ENCODE results near the gene RNU6-1. TPM values are rescaled to one million over a fixed set of nuclear protein-coding genes. Genes with fewer than 3 reads are reported as not detected.

The RNU6-1 gene
- polyA plus RNA-seq, 3 donors, result not detected

DNA sequence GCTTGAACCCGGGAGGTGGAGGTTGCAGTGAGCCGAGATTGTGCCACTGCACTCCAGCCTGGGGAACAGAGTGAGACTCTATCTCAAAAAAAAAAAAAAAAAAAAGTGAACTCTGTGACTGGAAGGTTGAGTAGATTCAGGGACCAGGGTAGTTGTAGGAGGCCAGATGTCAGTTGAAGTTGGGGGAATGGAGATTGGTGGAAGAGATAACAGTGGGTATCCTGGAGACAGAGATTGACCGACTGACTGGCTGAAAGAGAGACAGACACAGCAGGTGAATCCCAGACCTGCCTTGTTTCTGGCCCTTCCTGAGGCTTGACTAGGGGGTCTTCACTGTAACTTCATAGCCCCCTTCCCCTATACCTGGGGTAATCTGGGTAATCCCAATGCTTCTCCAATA is 22.1 kb upstream of the RNU6-1 start:
- Histone ChIP-seq H3K27me3 (ENCODE audit: control insufficient read depth in 2 of 2, insufficient read depth in 2 of 2, low read length in 2 of 2) (no peaks in the 10 kb centered on the region), H3K4me2 (replicated peaks; ENCODE audit: extremely low read depth, low read length, poor library complexity, severe bottlenecking) (no peak overlapping the region), H3K4me3 (replicated peaks in 1 of 3; ENCODE audit: low read depth in 2 of 3, low read length in 3 of 3) (no peak overlapping the region), H3K36me3 (replicated peaks in 1 of 2; ENCODE audit: control insufficient read depth in 1 of 2, insufficient read depth in 2 of 2, low read length in 2 of 2) (no peaks in the 10 kb centered on the region), H3K9ac (ENCODE audit: insufficient read depth, low read length, poor library complexity, severe bottlenecking) (no peak overlapping the region), H2AFZ (ENCODE audit: insufficient read depth, low read depth, low read length, poor library complexity, severe bottlenecking) (no peak overlapping the region), H3K27ac (ENCODE audit: low read depth in 1 of 2, low read length in 2 of 2) (no peak overlapping the region), H3K4me1 (ENCODE audit: control insufficient read depth in 1 of 2, insufficient read depth in 2 of 2, low read length in 2 of 2) (peaks cover 9 to 12% of the 10 kb centered on the region in 2 donors), H4K20me1 (ENCODE audit: insufficient read depth, low read length) (no peaks in the 10 kb centered on the region), H3K79me2 (ENCODE audit: insufficient read depth, low read length) (no peaks in the 10 kb centered on the region), H3K9me3 (replicated peaks in 1 of 2; ENCODE audit: control insufficient read depth in 1 of 2, insufficient read depth in 1 of 2, low read length in 2 of 2) (no peaks in the 10 kb centered on the region)
- intact Hi-C loops (cut with micrococcal nuclease), result loop anchor here (5.0 to 10.0 kb wide), 3 partner anchors 143 to 295 kb away; no protein-coding TSS in a partner anchor
- TF ChIP-seq, protein P1, sequence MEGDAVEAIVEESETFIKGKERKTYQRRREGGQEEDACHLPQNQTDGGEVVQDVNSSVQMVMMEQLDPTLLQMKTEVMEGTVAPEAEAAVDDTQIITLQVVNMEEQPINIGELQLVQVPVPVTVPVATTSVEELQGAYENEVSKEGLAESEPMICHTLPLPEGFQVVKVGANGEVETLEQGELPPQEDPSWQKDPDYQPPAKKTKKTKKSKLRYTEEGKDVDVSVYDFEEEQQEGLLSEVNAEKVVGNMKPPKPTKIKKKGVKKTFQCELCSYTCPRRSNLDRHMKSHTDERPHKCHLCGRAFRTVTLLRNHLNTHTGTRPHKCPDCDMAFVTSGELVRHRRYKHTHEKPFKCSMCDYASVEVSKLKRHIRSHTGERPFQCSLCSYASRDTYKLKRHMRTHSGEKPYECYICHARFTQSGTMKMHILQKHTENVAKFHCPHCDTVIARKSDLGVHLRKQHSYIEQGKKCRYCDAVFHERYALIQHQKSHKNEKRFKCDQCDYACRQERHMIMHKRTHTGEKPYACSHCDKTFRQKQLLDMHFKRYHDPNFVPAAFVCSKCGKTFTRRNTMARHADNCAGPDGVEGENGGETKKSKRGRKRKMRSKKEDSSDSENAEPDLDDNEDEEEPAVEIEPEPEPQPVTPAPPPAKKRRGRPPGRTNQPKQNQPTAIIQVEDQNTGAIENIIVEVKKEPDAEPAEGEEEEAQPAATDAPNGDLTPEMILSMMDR (IDR thresholded peaks at IDR 0.05), result no peak
- WGBS (ENCODE audit: insufficient coverage), result no CpG with 5 or more reads among the region's 3 CpGs
- no peaks in the 10 kb centered on the region for H3K36me3 Mint-ChIP-seq
- H3K27ac Mint-ChIP-seq, result peak overlapping the region in 1 of 7 donors; percentile 15
- H3K27me3 Mint-ChIP-seq (ENCODE audit: low read depth in 3 of 3), result peaks cover 2 to 10% (median 5%) of the 10 kb centered on the region in 3 donors
- no peak for DNase-seq
- H3K4me3 Mint-ChIP-seq, result no peak overlapping the region
- no peaks in the 10 kb centered on the region for H3K9me3 Mint-ChIP-seq
- peaks cover 8% of the 10 kb centered on the region for H3K4me1 Mint-ChIP-seq

DNA sequence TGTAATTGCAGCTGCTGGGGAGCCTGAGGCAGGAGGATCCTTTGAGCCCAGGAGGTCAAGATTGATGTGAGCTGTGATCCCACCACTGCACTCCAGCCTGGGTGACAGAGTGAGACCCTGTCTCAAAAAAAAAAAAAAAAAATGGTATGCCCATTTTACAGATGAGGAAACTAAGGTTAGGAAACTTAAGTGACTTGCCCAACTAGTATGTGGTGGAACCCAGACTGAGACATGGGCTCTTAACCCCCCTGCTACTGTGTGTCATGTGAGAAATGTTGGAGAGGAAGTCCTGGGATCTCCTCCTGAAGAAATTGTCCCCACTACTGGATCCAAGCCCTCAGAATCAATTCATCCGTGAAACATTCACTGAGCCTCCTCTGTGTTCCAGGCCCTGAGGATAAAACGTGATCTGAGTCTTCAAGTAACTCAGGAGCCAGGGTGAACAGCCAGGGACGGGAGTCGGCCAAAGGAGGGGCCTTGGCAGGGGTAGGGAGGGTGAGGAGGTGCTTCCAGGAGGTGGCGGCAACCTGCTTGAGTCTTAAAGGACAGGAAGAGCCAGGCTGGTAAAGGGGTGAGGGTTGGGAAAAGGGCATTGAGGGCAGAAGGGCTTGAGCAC is 19.6 kb upstream of the RNU6-1 start:
- H2AFZ ChIP-seq (ENCODE audit: insufficient read depth, low read depth, low read length, poor library complexity, severe bottlenecking), result no peak overlapping the region
- Mint-ChIP-seq H3K36me3 (no peaks in the 10 kb centered on the region), H3K4me1 (peaks cover 8% of the 10 kb centered on the region), H3K4me3 (no peak overlapping the region), H3K27me3 (ENCODE audit: low read depth in 3 of 3) (peaks cover 2 to 7% (median 2%) of the 10 kb centered on the region in 3 donors), H3K9me3 (no peaks in the 10 kb centered on the region), H3K27ac (no peak overlapping the region)
- H3K79me2 ChIP-seq (ENCODE audit: insufficient read depth, low read length), result no peaks in the 10 kb centered on the region
- no peak for DNase-seq
- no peaks in the 10 kb centered on the region for H3K9me3 ChIP-seq (replicated peaks in 1 of 2; ENCODE audit: control insufficient read depth in 1 of 2, insufficient read depth in 1 of 2, low read length in 2 of 2)
- H4K20me1 ChIP-seq (ENCODE audit: insufficient read depth, low read length), result no peaks in the 10 kb centered on the region
- H3K4me2 ChIP-seq (replicated peaks; ENCODE audit: extremely low read depth, low read length, poor library complexity, severe bottlenecking), result no peak overlapping the region
- H3K27me3 ChIP-seq (ENCODE audit: control insufficient read depth in 2 of 2, insufficient read depth in 2 of 2, low read length in 2 of 2), result no peaks in the 10 kb centered on the region
- H3K4me1 ChIP-seq (ENCODE audit: control insufficient read depth in 1 of 2, insufficient read depth in 2 of 2, low read length in 2 of 2), result peaks cover 9 to 12% of the 10 kb centered on the region in 2 donors
- WGBS (ENCODE audit: insufficient coverage), result 97% methylated on average over 3 of the region's 5 CpGs
- no peak overlapping the region for H3K4me3 ChIP-seq (replicated peaks in 1 of 3; ENCODE audit: low read depth in 2 of 3, low read length in 3 of 3)
- intact Hi-C loops (cut with micrococcal nuclease), result no loop called here
- H3K9ac ChIP-seq (ENCODE audit: insufficient read depth, low read length, poor library complexity, severe bottlenecking), result no peak overlapping the region
- no peaks in the 10 kb centered on the region for H3K36me3 ChIP-seq (replicated peaks in 1 of 2; ENCODE audit: control insufficient read depth in 1 of 2, insufficient read depth in 2 of 2, low read length in 2 of 2)
- no peak overlapping the region for H3K27ac ChIP-seq (ENCODE audit: low read depth in 1 of 2, low read length in 2 of 2)
- TF ChIP-seq, protein P1 (IDR thresholded peaks at IDR 0.05), result no peak

All from CD14-positive monocyte (primary cell).